Right cardiac atrium (tissue), 5 donors: ENCODE results near the gene HS3ST2. TPM values are rescaled to one million over a fixed set of nuclear protein-coding genes. Genes with fewer than 3 reads are reported as not detected.
"Not testable (repeated sequence)": the region's sequence is repeated elsewhere in the genome, so short reads cannot be mapped to it uniquely, and the experiment has no call there.

Experiments
- ATAC-seq, 2 donors: fragments of 200-7000 bp; cut with Tn5 transposase; one replicate each; pipeline versions ENCODE4 v1.8.0 to v1.9.1; 2020; ENCODE audit warnings: moderate library complexity in 2 of 2, mild to moderate bottlenecking in 1 of 2
- DNase-seq, 3 donors: peaks; one replicate each; pipeline ENCODE4 v3.0.0-alpha.2; 2020
- H3K27ac ChIP-seq: one replicate; pipeline ENCODE4 v1.5.1; 2013; ENCODE audit warnings: mild to moderate bottlenecking, low read length, control low read depth, moderate library complexity
- H3K27me3 ChIP-seq: one replicate; pipeline ENCODE4 v1.6.1; 2013; ENCODE audit not compliant: control insufficient read depth, insufficient read depth
- H3K4me1 ChIP-seq: one replicate; pipeline ENCODE4 v1.6.1; 2013; ENCODE audit warnings: low read length; ENCODE audit not compliant: control insufficient read depth, insufficient read depth
- H3K4me3 ChIP-seq: one replicate; pipeline ENCODE4 v1.5.1; 2013; ENCODE audit warnings: low read length, control low read depth
- H3K9me3 ChIP-seq: one replicate; pipeline ENCODE4 v1.6.1; 2013; ENCODE audit warnings: low read length; ENCODE audit not compliant: control insufficient read depth
- WGBS: extraction: QIAGEN DNeasy Blood & Tissue Kit; methylation state at CpG from one replicate; pipeline ENCODE4 v1.1.7; 2013; 5-methylcytosine and 5-hydroxymethylcytosine counted together
- intact Hi-C, 4 donors: fragments of 100-400 bp; cut with DNase I; formaldehyde crosslinking; loops; one replicate each; pipeline versions ENCODE4 v1.11.0 to v1.14.0; 2022 to 2023
- polyA plus RNA-seq: library from polyadenylated mRNA; stranded (reverse); fragments of 200-250 nt; gene quantifications from one replicate; pipeline ENCODE4 v1.2.3, GENCODE V29; 2013
- total RNA-seq, 4 donors: library from RNA; stranded (reverse); fragmentation: NEBNext Ultra II Directional; extraction: Animal tissue kit (Norgen Biotek cat#: 25700); gene quantifications; one replicate each; pipeline ENCODE4 v1.2.1, GENCODE V29; 2021
- donor health status: healthy with polysubstance abuse.
- donor health status: DM: no; HTN: yes; CAD: no.
- donor health status: DM: no; HTN: no; CAD: no.
- donor health status: DM: no; HTN: yes; CAD: no; lungs with severe emphysema.
- donor health status: DM: yes; HTN: yes; CAD: no.

HS3ST2 gene
- total and polyA plus RNA-seq, 5 donors: 0.24 to 2.5 (median 0.82) TPM

- DNase-seq: no peak
- H3K4me3 ChIP-seq: no peak overlapping the region
- intact Hi-C loops: no loop called here
- no peaks in the 10 kb centered on the region for H3K27me3 ChIP-seq
- no peaks in the 10 kb centered on the region for H3K9me3 ChIP-seq
- no peaks in the 10 kb centered on the region for H3K4me1 ChIP-seq
- no peak for ATAC-seq
- WGBS: 50% methylated on average over 6 of the region's 6 CpGs
- no peak overlapping the region for H3K27ac ChIP-seq
Observed at GRCh38 chr16:22879466-22879865, 65.5 kb downstream of the HS3ST2 start.

- intact Hi-C loops: no loop called here
- Histone ChIP-seq H3K4me1 (no peaks in the 10 kb centered on the region), H3K27ac (no peak overlapping the region), H3K4me3 (no peak overlapping the region), H3K9me3 (no peaks in the 10 kb centered on the region), H3K27me3 (no peaks in the 10 kb centered on the region)
- DNase-seq: no peak
- no peak for ATAC-seq
Observed at GRCh38 chr16:22882981-22883380, 69.0 kb downstream of the HS3ST2 start.

- DNase-seq (no peak), ATAC-seq (no peak)
- no peak overlapping the region for H3K4me3 ChIP-seq
- intact Hi-C loops: no loop called here
- no peaks in the 10 kb centered on the region for H3K4me1 ChIP-seq
- 84% methylated on average over 3 of the region's 3 CpGs for WGBS
- H3K9me3 ChIP-seq: no peaks in the 10 kb centered on the region
- no peaks in the 10 kb centered on the region for H3K27me3 ChIP-seq
- H3K27ac ChIP-seq: no peak overlapping the region
Observed at GRCh38 chr16:22885951-22886350, 72.0 kb downstream of the HS3ST2 start.

- no peak for DNase-seq
- 85% methylated on average over 1 of the region's 1 CpG for WGBS
- no peaks in the 10 kb centered on the region for H3K4me1 ChIP-seq
- no peaks in the 10 kb centered on the region for H3K9me3 ChIP-seq
- H3K27ac ChIP-seq: no peak overlapping the region
- intact Hi-C loops: no loop called here
- H3K27me3 ChIP-seq: no peaks in the 10 kb centered on the region
- H3K4me3 ChIP-seq: no peak overlapping the region
- no peak for ATAC-seq
Observed at GRCh38 chr16:22886927-22887326, 73.0 kb downstream of the HS3ST2 start.

- ATAC-seq (no peak), DNase-seq (no peak)
- no peaks in the 10 kb centered on the region for H3K27me3 ChIP-seq
- H3K4me3 ChIP-seq: no peak overlapping the region
- H3K4me1 ChIP-seq: no peaks in the 10 kb centered on the region
- no peak overlapping the region for H3K27ac ChIP-seq
- no peaks in the 10 kb centered on the region for H3K9me3 ChIP-seq
- 76% methylated on average over 6 of the region's 6 CpGs for WGBS
- intact Hi-C loops: no loop called here
Observed at GRCh38 chr16:22887445-22887844, 73.5 kb downstream of the HS3ST2 start.

GRCh38 chr16:22888791-22889190, 74.8 kb downstream of the HS3ST2 start:
- intact Hi-C loops: no loop called here
- Histone ChIP-seq H3K4me1 (no peaks in the 10 kb centered on the region), H3K4me3 (no peak overlapping the region), H3K27me3 (no peaks in the 10 kb centered on the region), H3K9me3 (no peaks in the 10 kb centered on the region), H3K27ac (no peak overlapping the region)
- ATAC-seq: no peak
- WGBS: 42% methylated on average over 4 of the region's 4 CpGs
- DNase-seq: no peak

GRCh38 chr16:22890976-22891375, 77.0 kb downstream of the HS3ST2 start:
- H3K4me1 ChIP-seq: no peaks in the 10 kb centered on the region
- 86% methylated on average over 7 of the region's 7 CpGs for WGBS
- H3K27me3 ChIP-seq: no peaks in the 10 kb centered on the region
- intact Hi-C loops: loop anchor here in 1 of 4 donors (10.0 kb wide), 2 partner anchors 54 to 84 kb away; no protein-coding TSS in a partner anchor
- no peaks in the 10 kb centered on the region for H3K9me3 ChIP-seq
- DNase-seq (no peak), ATAC-seq (no peak)
- H3K4me3 ChIP-seq: no peak overlapping the region
- H3K27ac ChIP-seq: no peak overlapping the region

- intact Hi-C loops: loop anchor here in 2 of 4 donors (5.0 to 10.0 kb wide), 4 partner anchors 48 to 165 kb away; no protein-coding TSS in a partner anchor
- ATAC-seq: no peak
- 79% methylated on average over 1 of the region's 1 CpG for WGBS
- no peaks in the 10 kb centered on the region for H3K27me3 ChIP-seq
- H3K27ac ChIP-seq: no peak overlapping the region
- H3K4me3 ChIP-seq: no peak overlapping the region
- no peaks in the 10 kb centered on the region for H3K9me3 ChIP-seq
- H3K4me1 ChIP-seq: no peaks in the 10 kb centered on the region
- no peak for DNase-seq
Observed at GRCh38 chr16:22897184-22897583, 83.2 kb downstream of the HS3ST2 start.

- intact Hi-C loops: loop anchor here in 2 of 4 donors (2.0 to 10.0 kb wide), 5 partner anchors 47 to 535 kb away; no protein-coding TSS in a partner anchor
- H3K27me3 ChIP-seq: no peaks in the 10 kb centered on the region
- ATAC-seq: no peak
Observed at GRCh38 chr16:22898131-22898530, 84.2 kb downstream of the HS3ST2 start.

GRCh38 chr16:22898874-22899348, 84.9 kb downstream of the HS3ST2 start:
- ATAC-seq (peak; percentile 89 to 96), DNase-seq (peak; percentile 72 to 85 (median 81))
- intact Hi-C loops: loop anchor here in 2 of 4 donors (2.0 to 10.0 kb wide), 5 partner anchors 46 to 534 kb away; no protein-coding TSS in a partner anchor
- no peak overlapping the region for H3K4me3 ChIP-seq
- WGBS: 1% methylated on average over 10 of the region's 10 CpGs
- H3K27me3 ChIP-seq: no peaks in the 10 kb centered on the region
- H3K4me1 ChIP-seq: no peaks in the 10 kb centered on the region
- no peak overlapping the region for H3K27ac ChIP-seq
- no peaks in the 10 kb centered on the region for H3K9me3 ChIP-seq

More at GRCh38 chr16:22898131-22898530, 84.2 kb downstream of the HS3ST2 start:
- Histone ChIP-seq H3K4me3 (no peak overlapping the region), H3K4me1 (no peaks in the 10 kb centered on the region), H3K27ac (no peak overlapping the region), H3K9me3 (no peaks in the 10 kb centered on the region)
- no peak for DNase-seq

- not testable (repeated sequence) for H3K27me3 ChIP-seq, H3K9me3 ChIP-seq, ATAC-seq, DNase-seq, H3K4me1 ChIP-seq, H3K4me3 ChIP-seq
- 69% methylated on average over 4 of the region's 4 CpGs for WGBS
- intact Hi-C loops: loop anchor here in 2 of 4 donors (2.0 to 10.0 kb wide), 5 partner anchors 45 to 533 kb away; no protein-coding TSS in a partner anchor
- H3K27ac ChIP-seq: peak overlapping the region; percentile 16
Observed at GRCh38 chr16:22899567-22899966, 85.6 kb downstream of the HS3ST2 start.

GRCh38 chr16:22900863-22901262, 86.9 kb downstream of the HS3ST2 start:
- DNase-seq (no peak), ATAC-seq (no peak)
- Histone ChIP-seq H3K4me3 (no peak overlapping the region), H3K9me3 (no peaks in the 10 kb centered on the region), H3K4me1 (no peaks in the 10 kb centered on the region), H3K27me3 (peaks cover 2% of the 10 kb centered on the region), H3K27ac (no peak overlapping the region)
- WGBS: 83% methylated on average over 6 of the region's 6 CpGs
- intact Hi-C loops: loop anchor here in 1 of 4 donors (10.0 kb wide), 3 partner anchors 64 to 534 kb away; no protein-coding TSS in a partner anchor
